IMR-90 (cell line): ENCODE measurements around the gene DLAT. TPM values are rescaled to one million over a fixed set of nuclear protein-coding genes. Genes with fewer than 3 reads are reported as not detected.

Experiments used
- ATAC-seq: fragments of 200-7000 bp; cut with Tn5 transposase; 2 replicates; pipeline ENCODE4 v1.9.1; 2020; ENCODE audit warnings: low read depth, mild to moderate bottlenecking, moderate library complexity
- BruUV-seq: library from RNA; stranded (reverse); fragments of 400-500 nt; replicated peaks from 2 replicates; lab custom pipeline; 2021; lab: Mats Ljungman, UMichigan
- CTCF ChIA-PET: fragments of 300-600 bp; formaldehyde crosslinking; extraction: SDS; loops from one replicate; lab custom pipeline; 2021; ENCODE audit warnings: antibody characterized with exemption; lab: Yijun Ruan, JAX
- POLR2A ChIA-PET: fragments of 300-600 bp; sonication (Branson Sonifier 250); formaldehyde crosslinking; loops from one replicate; lab custom pipeline; 2022; ENCODE audit warnings: antibody characterized with exemption; ENCODE audit not compliant: unreplicated experiment; lab: Charles Lee
- DNase-seq: peaks from one replicate; pipeline ENCODE4 v3.0.0; 2013
- H2AFZ ChIP-seq: replicated peaks from 2 replicates; pipeline ENCODE3; 2013; ENCODE audit warnings: low read length, mild to moderate bottlenecking; ENCODE audit not compliant: poor library complexity
- H2AK5ac ChIP-seq: 2 replicates; pipeline ENCODE4 v1.6.1; 2013; ENCODE audit warnings: low read depth, low read length, inconsistent platforms
- H2AK9ac ChIP-seq: replicated peaks from 2 replicates; pipeline ENCODE3; 2013; ENCODE audit warnings: mild to moderate bottlenecking, low read depth, low read length, moderate library complexity; ENCODE audit not compliant: poor library complexity
- H2BK120ac ChIP-seq: 2 replicates; pipeline ENCODE4 v1.6.1; 2013; ENCODE audit warnings: low read depth, low read length, inconsistent platforms
- H2BK15ac ChIP-seq: 3 replicates; pipeline ENCODE4 v1.6.1; 2013; ENCODE audit warnings: low read depth, low read length, inconsistent platforms
- H2BK20ac ChIP-seq: 2 replicates; pipeline ENCODE4 v1.6.1; 2013; ENCODE audit warnings: low read depth, mild to moderate bottlenecking, inconsistent platforms, low read length, moderate library complexity
- H2BK5ac ChIP-seq: 2 replicates; pipeline ENCODE4 v1.6.1; 2013; ENCODE audit warnings: mild to moderate bottlenecking, low read depth, low read length, inconsistent platforms; ENCODE audit not compliant: poor library complexity, severe bottlenecking
- H3K14ac ChIP-seq: replicated peaks from 2 replicates; pipeline ENCODE4 v1.6.1; 2013; ENCODE audit warnings: low read depth, low read length, inconsistent platforms
- H3K18ac ChIP-seq: 2 replicates; pipeline ENCODE4 v1.6.1; 2013; ENCODE audit warnings: low read depth, low read length, control low read depth
- H3K23ac ChIP-seq: 2 replicates; pipeline ENCODE4 v1.6.1; 2013; ENCODE audit warnings: low read depth, low read length, inconsistent platforms
- H3K27ac ChIP-seq: 2 replicates; pipeline ENCODE4 v1.5.1; 2013; ENCODE audit warnings: mild to moderate bottlenecking, control low read depth, low read length; ENCODE audit not compliant: insufficient read depth
- H3K27me3 ChIP-seq: 2 replicates; pipeline ENCODE4 v1.6.1; 2013; ENCODE audit warnings: low read length; ENCODE audit not compliant: control insufficient read depth, insufficient read depth
- H3K36me3 ChIP-seq: 2 replicates; pipeline ENCODE4 v1.6.1; 2013; ENCODE audit warnings: low read length, mixed read lengths; ENCODE audit not compliant: control insufficient read depth, insufficient read depth
- H3K4ac ChIP-seq: 2 replicates; pipeline ENCODE4 v1.6.1; 2013; ENCODE audit warnings: low read depth, low read length, inconsistent platforms
- H3K4me1 ChIP-seq: 2 replicates; pipeline ENCODE4 v1.6.1; 2013; ENCODE audit warnings: low read length, mixed read lengths; ENCODE audit not compliant: control insufficient read depth, insufficient read depth
- H3K4me2 ChIP-seq: 2 replicates; pipeline ENCODE4 v1.6.1; 2013; ENCODE audit warnings: low read depth, mild to moderate bottlenecking, control low read depth, low read length, moderate library complexity
- H3K4me3 ChIP-seq: 2 replicates; pipeline ENCODE4 v1.5.1; 2013; ENCODE audit warnings: low read depth, mild to moderate bottlenecking, control low read depth, low read length, moderate library complexity; ENCODE audit not compliant: insufficient read depth
- H3K56ac ChIP-seq: 2 replicates; pipeline ENCODE4 v1.6.1; 2013; ENCODE audit warnings: low read length, inconsistent platforms; ENCODE audit not compliant: insufficient read depth; ENCODE audit errors: extremely low read depth
- H3K79me1 ChIP-seq, 2 experiments: 2 replicates each; pipeline ENCODE4 v1.6.1; 2013; ENCODE audit warnings: low read length in 2 of 2, inconsistent platforms in 1 of 2, low read depth in 1 of 2
- H3K9ac ChIP-seq: 2 replicates; pipeline ENCODE4 v1.6.1; 2013; ENCODE audit warnings: low read depth, low read length, control low read depth
- H3K9me1 ChIP-seq: 2 replicates; pipeline ENCODE4 v1.6.1; 2013; ENCODE audit warnings: low read length, inconsistent platforms; ENCODE audit not compliant: insufficient read depth
- H3K9me3 ChIP-seq: 2 replicates; pipeline ENCODE4 v1.6.1; 2013; ENCODE audit warnings: low read length; ENCODE audit not compliant: control insufficient read depth, insufficient read depth
- H4K20me1 ChIP-seq: 2 replicates; pipeline ENCODE4 v1.6.1; 2013; ENCODE audit warnings: low read length, inconsistent platforms; ENCODE audit not compliant: insufficient read depth
- H4K5ac ChIP-seq: 2 replicates; pipeline ENCODE4 v1.6.1; 2013; ENCODE audit warnings: mild to moderate bottlenecking, low read depth, low read length, control low read depth
- H4K8ac ChIP-seq, 2 experiments: 2 replicates each; pipeline ENCODE4 v1.6.1; 2013; ENCODE audit warnings: low read depth in 2 of 2, low read length in 2 of 2, control low read depth in 1 of 2, inconsistent platforms in 1 of 2
- H4K91ac ChIP-seq: 2 replicates; pipeline ENCODE4 v1.6.1; 2013; ENCODE audit warnings: low read depth, low read length, inconsistent platforms; ENCODE audit not compliant: insufficient read depth
- NFE2L2 ChIP-seq: fragments of 150-350 bp; IDR thresholded peaks from 2 replicates; pipeline ENCODE4 v1.6.1; 2016; ENCODE audit warnings: low read depth, mild to moderate bottlenecking, low read length
- RCOR1 ChIP-seq: IDR thresholded peaks from 2 replicates; pipeline ENCODE4 v1.6.1; 2012; ENCODE audit warnings: mild to moderate bottlenecking, low read length, improper control_type of control experiment; ENCODE audit not compliant: insufficient replicate concordance
- WGBS, 2 experiments: methylation state at CpG; one replicate each; pipeline versions ENCODE4 v1.1.5 to v1.1.7; 2013; ENCODE audit warnings: missing lambda C conversion rate in 2 of 2; ENCODE audit not compliant: insufficient read length in 1 of 2; ENCODE audit errors: extremely low coverage in 2 of 2; 5-methylcytosine and 5-hydroxymethylcytosine counted together
- dilution Hi-C: fragments of 300-500 bp; cut with HindIII; formaldehyde crosslinking; loops from one replicate; pipeline ENCODE4 v1.14.3; 2018; ENCODE audit warnings: low sequenced_read_pairs; ENCODE audit not compliant: unreplicated experiment
- in situ Hi-C: fragments of 300-500 bp; cut with MboI; formaldehyde crosslinking; loops from 3 replicates; pipeline ENCODE4 v1.14.3; 2019; ENCODE audit warnings: low sequenced_read_pairs, inconsistent platforms, mixed read lengths
- intact Hi-C: fragments of 100-400 bp; cut with micrococcal nuclease; formaldehyde crosslinking; loops from 2 replicates; pipeline ENCODE4 v1.10.0; 2022
- polyA plus RNA-seq, 3 experiments: library from polyadenylated mRNA; depleted of rRNA; stranded (reverse); fragments of >200 nt; gene quantifications; 2 replicates each; pipeline ENCODE4 v1.2.3, GENCODE V29; 2012; ENCODE audit warnings: low replicate concordance in 1 of 3
- total RNA-seq: library from RNA; depleted of rRNA; stranded (reverse); fragments of >200 nt; gene quantifications from 2 replicates; pipeline ENCODE4 v1.2.3, GENCODE V29; 2012
- TF ChIP-seq, protein P1 (sequence below): fragments of 150-350 bp; IDR thresholded peaks from 2 replicates; pipeline ENCODE4 v1.6.1; 2016; ENCODE audit warnings: low read depth, mild to moderate bottlenecking, low read length, moderate library complexity, borderline replicate concordance

Gene DLAT
- total and polyA plus RNA-seq, 2 of the 4 experiments (the other 2 are of a cell fraction), result 15.5 to 27.2 TPM

GRCh38 chr11:111992206-111992855 is 32.9 kb upstream of the DLAT start:
- CTCF ChIA-PET, result interaction anchor here (0.6 kb wide), 1 partner anchor 33 kb away, joined by 3 read pairs; no protein-coding TSS in a partner anchor
- no peak overlapping the region for H2AK9ac ChIP-seq
- in situ Hi-C loops, result loop anchor here (5.0 to 25.0 kb wide), 2 partner anchors 115 to 405 kb away; partner anchors contain the start of genes CFAP68 and FDXACB1

More at GRCh38 chr11:111992206-111992855, 32.9 kb upstream of the DLAT start:
- no peak overlapping the region for H3K27ac ChIP-seq
- no peak overlapping the region for H4K8ac ChIP-seq
- H3K9me3 ChIP-seq, result no peaks in the 10 kb centered on the region
- H2BK120ac ChIP-seq, result no peak overlapping the region
- no peak overlapping the region for H3K9ac ChIP-seq
- H3K14ac ChIP-seq, result no peak overlapping the region
- dilution Hi-C loops (no loop called here), intact Hi-C loops (no loop called here)
- ATAC-seq (no peak), DNase-seq (no peak)
- 20% methylated on average over 1 of the region's 3 CpGs; no CpG with 5 or more reads in 1 of the 2 experiments for WGBS, 2 experiments
- BruUV-seq, result no TSS peak
- 0 out of 4 replicates have a peak, but pooled peaks cover 0 to 3% of the 10 kb centered on the region in 2 experiments for H3K79me1 ChIP-seq
- H2BK5ac ChIP-seq, result no peak overlapping the region
- peaks cover 20% of the 10 kb centered on the region for H3K36me3 ChIP-seq
- no peak overlapping the region for H3K23ac ChIP-seq
- no peak for TF ChIP-seq NFE2L2
- TF ChIP-seq, protein P1, sequence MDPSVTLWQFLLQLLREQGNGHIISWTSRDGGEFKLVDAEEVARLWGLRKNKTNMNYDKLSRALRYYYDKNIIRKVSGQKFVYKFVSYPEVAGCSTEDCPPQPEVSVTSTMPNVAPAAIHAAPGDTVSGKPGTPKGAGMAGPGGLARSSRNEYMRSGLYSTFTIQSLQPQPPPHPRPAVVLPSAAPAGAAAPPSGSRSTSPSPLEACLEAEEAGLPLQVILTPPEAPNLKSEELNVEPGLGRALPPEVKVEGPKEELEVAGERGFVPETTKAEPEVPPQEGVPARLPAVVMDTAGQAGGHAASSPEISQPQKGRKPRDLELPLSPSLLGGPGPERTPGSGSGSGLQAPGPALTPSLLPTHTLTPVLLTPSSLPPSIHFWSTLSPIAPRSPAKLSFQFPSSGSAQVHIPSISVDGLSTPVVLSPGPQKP, result no peak
- no peak for TF ChIP-seq RCOR1
- H2AK5ac ChIP-seq, result no peak overlapping the region
- no peak overlapping the region for H4K91ac ChIP-seq
- H4K5ac ChIP-seq, result no peak overlapping the region
- H3K27me3 ChIP-seq, result no peaks in the 10 kb centered on the region
- H4K20me1 ChIP-seq, result no peaks in the 10 kb centered on the region
- H3K9me1 ChIP-seq, result peaks cover 4% of the 10 kb centered on the region; the same call in 1 of the 2 replicates
- H3K4ac ChIP-seq, result no peak overlapping the region
- peaks cover 2% of the 10 kb centered on the region for H3K4me1 ChIP-seq
- POLR2A ChIA-PET, result no interaction called here
- H3K18ac ChIP-seq, result no peak overlapping the region
- no peak overlapping the region for H2AFZ ChIP-seq
- H3K4me2 ChIP-seq, result no peak overlapping the region
- H3K56ac ChIP-seq, result no peak overlapping the region
- no peak overlapping the region for H3K4me3 ChIP-seq
- no peak overlapping the region for H2BK15ac ChIP-seq
- no peak overlapping the region for H2BK20ac ChIP-seq
